Tibial artery (tissue), 4 donors: ENCODE measurements around the gene CRHR1.

ENCODE experiments used
- DNase-seq, 2 donors: peaks; one replicate each; pipeline ENCODE4 v3.0.0-alpha.2; 2019
- H3K27ac ChIP-seq, 2 donors: fragments of 200-600 bp; sonication (generic) in 1 of 2; 1 replicate in 1 of 2; 2 replicates in 1 of 2; pipeline ENCODE4 v1.5.1; 2018 to 2019; ENCODE audit warnings: mild to moderate bottlenecking in 1 of 2
- H3K27me3 ChIP-seq, 2 donors: fragments of 200-600 bp; sonication (generic) in 1 of 2; one replicate each; pipeline versions ENCODE4 v1.5.1 to v1.6.0; 2016 to 2019
- H3K36me3 ChIP-seq, 3 donors: fragments of 200-600 bp; sonication (generic) in 2 of 3; one replicate each; pipeline ENCODE4 v1.5.1; 2016 to 2019; ENCODE audit warnings: mild to moderate bottlenecking in 2 of 3
- H3K4me1 ChIP-seq, 4 donors: fragments of 200-600 bp; sonication (generic) in 2 of 4; 1 replicate in 3 of 4; 2 replicates in 1 of 4; pipeline ENCODE4 v1.5.1; 2016 to 2019
- H3K4me3 ChIP-seq, 2 donors: fragments of 200-600 bp; sonication (generic) in 1 of 2; 1 replicate in 1 of 2; 2 replicates in 1 of 2; pipeline ENCODE4 v1.5.1; 2018 to 2019; ENCODE audit warnings: mild to moderate bottlenecking in 2 of 2
- H3K9me3 ChIP-seq, 3 donors: fragments of 200-600 bp; sonication (generic) in 1 of 3; one replicate each; pipeline ENCODE4 v1.5.1; 2016 to 2019
- intact Hi-C: fragments of 100-400 bp; cut with DNase I; formaldehyde crosslinking; loops from one replicate; pipeline ENCODE4 v1.15.0; 2023; ENCODE audit warnings: low total_unique reads
- TF ChIP-seq, protein P1 (sequence below), 2 experiments: fragments of 200-600 bp in 1 of 2; fragments of 450-650 bp in 1 of 2; IDR thresholded peaks; one replicate each; pipeline ENCODE4 v1.5.1; 2017 to 2019; ENCODE audit warnings: antibody characterized with exemption in 2 of 2, mild to moderate bottlenecking in 1 of 2, moderate library complexity in 1 of 2

CRHR1 gene

GRCh38 chr17:45812102-45812501, 28.0 kb downstream of the CRHR1 start:
- DNase-seq = no peak
- no peaks in the 10 kb centered on the region for H3K36me3 ChIP-seq
- H3K4me3 ChIP-seq = no peak overlapping the region
- H3K27me3 ChIP-seq = peaks cover 0 to 39% of the 10 kb centered on the region in 2 donors
- intact Hi-C loops = no loop called here
- TF ChIP-seq, protein P1, sequence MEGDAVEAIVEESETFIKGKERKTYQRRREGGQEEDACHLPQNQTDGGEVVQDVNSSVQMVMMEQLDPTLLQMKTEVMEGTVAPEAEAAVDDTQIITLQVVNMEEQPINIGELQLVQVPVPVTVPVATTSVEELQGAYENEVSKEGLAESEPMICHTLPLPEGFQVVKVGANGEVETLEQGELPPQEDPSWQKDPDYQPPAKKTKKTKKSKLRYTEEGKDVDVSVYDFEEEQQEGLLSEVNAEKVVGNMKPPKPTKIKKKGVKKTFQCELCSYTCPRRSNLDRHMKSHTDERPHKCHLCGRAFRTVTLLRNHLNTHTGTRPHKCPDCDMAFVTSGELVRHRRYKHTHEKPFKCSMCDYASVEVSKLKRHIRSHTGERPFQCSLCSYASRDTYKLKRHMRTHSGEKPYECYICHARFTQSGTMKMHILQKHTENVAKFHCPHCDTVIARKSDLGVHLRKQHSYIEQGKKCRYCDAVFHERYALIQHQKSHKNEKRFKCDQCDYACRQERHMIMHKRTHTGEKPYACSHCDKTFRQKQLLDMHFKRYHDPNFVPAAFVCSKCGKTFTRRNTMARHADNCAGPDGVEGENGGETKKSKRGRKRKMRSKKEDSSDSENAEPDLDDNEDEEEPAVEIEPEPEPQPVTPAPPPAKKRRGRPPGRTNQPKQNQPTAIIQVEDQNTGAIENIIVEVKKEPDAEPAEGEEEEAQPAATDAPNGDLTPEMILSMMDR (IDR thresholded peaks at IDR 0.05) = no peak
- H3K27ac ChIP-seq = no peak overlapping the region
- no peaks in the 10 kb centered on the region for H3K4me1 ChIP-seq
- no peaks in the 10 kb centered on the region for H3K9me3 ChIP-seq

GRCh38 chr17:45813048-45813725, 29.1 kb downstream of the CRHR1 start:
- Histone ChIP-seq H3K9me3 (no peaks in the 10 kb centered on the region), H3K27me3 (peaks cover 0 to 35% of the 10 kb centered on the region in 2 donors), H3K4me3 (no peak overlapping the region), H3K4me1 (no peaks in the 10 kb centered on the region), H3K36me3 (no peaks in the 10 kb centered on the region), H3K27ac (no peak overlapping the region)
- TF ChIP-seq, protein P1 (IDR thresholded peaks at IDR 0.05) = no peak
- DNase-seq = no peak
- intact Hi-C loops = no loop called here

- no peak for DNase-seq
- no peak overlapping the region for H3K4me3 ChIP-seq
- no peaks in the 10 kb centered on the region for H3K9me3 ChIP-seq
- H3K36me3 ChIP-seq = no peaks in the 10 kb centered on the region
- no peaks in the 10 kb centered on the region for H3K4me1 ChIP-seq
- H3K27me3 ChIP-seq = peaks cover 0 to 36% of the 10 kb centered on the region in 2 donors
- intact Hi-C loops = no loop called here
- no peak overlapping the region for H3K27ac ChIP-seq
- TF ChIP-seq, protein P1 (IDR thresholded peaks at IDR 0.05) = no peak
Observed at GRCh38 chr17:45814622-45815606, 30.8 kb downstream of the CRHR1 start.

DNA sequence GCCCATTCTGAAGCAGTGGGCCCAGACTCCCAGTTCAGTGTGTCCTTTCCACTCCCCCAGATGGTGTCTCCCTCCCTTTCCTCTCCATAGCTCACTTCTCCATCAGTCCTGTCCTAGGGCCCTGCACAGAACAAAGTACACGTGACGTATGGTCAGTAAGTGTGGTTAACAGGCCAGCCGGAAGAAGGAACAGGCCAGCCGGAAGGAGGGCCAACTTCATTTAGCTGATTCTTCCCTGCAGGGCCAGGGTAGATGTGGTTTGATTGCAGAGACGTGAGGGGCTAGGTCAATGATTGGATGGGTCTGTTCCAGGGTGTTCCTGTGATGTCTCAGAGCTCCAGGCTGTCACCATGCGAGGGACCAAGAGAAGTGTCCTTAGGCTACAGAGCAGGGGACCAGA, 31.6 kb downstream of the CRHR1 start:
- no peaks in the 10 kb centered on the region for H3K36me3 ChIP-seq
- H3K9me3 ChIP-seq = no peaks in the 10 kb centered on the region
- intact Hi-C loops = no loop called here
- TF ChIP-seq, protein P1 (IDR thresholded peaks at IDR 0.05) = no peak
- DNase-seq = no peak
- H3K4me1 ChIP-seq = no peaks in the 10 kb centered on the region
- H3K4me3 ChIP-seq = no peak overlapping the region
- H3K27me3 ChIP-seq = peaks cover 0 to 38% of the 10 kb centered on the region in 2 donors
- no peak overlapping the region for H3K27ac ChIP-seq

GRCh38 chr17:45818041-45818440, 33.9 kb downstream of the CRHR1 start:
- Histone ChIP-seq H3K4me3 (no peak overlapping the region), H3K27me3 (peaks cover 0 to 28% of the 10 kb centered on the region in 2 donors), H3K27ac (no peak overlapping the region), H3K36me3 (no peaks in the 10 kb centered on the region), H3K9me3 (no peaks in the 10 kb centered on the region), H3K4me1 (no peaks in the 10 kb centered on the region)
- intact Hi-C loops = no loop called here
- TF ChIP-seq, protein P1 (IDR thresholded peaks at IDR 0.05) = no peak
- no peak for DNase-seq
